DND-41 (cell line): ENCODE data around the gene MACROD2.

Source experiments
- CTCF ChIP-seq: IDR thresholded peaks from 2 replicates; pipeline ENCODE4 v1.5.1; 2012; ENCODE audit warnings: borderline replicate concordance, low read length, moderate library complexity, mild to moderate bottlenecking; ENCODE audit not compliant: poor library complexity, severe bottlenecking; ENCODE audit errors: extremely low read depth
- EZH2 ChIP-seq: IDR thresholded peaks from 3 replicates; pipeline ENCODE4 v1.6.1; 2012; ENCODE audit warnings: borderline replicate concordance, low read depth, mild to moderate bottlenecking, moderate library complexity, low read length, inconsistent platforms; ENCODE audit not compliant: severe bottlenecking

- TF ChIP-seq CTCF (no peak), EZH2 (no peak)
These were observed 493.6 kb downstream of the MACROD2 start for GRCh38 chr20:14488756-14489479.
